GM12892 (cell line): ENCODE results near the gene ATXN7L2.
"Not testable (repeated sequence)": the region's sequence is repeated elsewhere in the genome, so short reads cannot be mapped to it uniquely, and the experiment has no call there.

ENCODE experiments used
- DNase-seq: peaks from one replicate; pipeline ENCODE4 v3.0.0; 2011; ENCODE audit not compliant: insufficient read length
- FAIRE-seq: peaks from 2 replicates; lab custom pipeline; 2011; peaks lifted over from hg19 to GRCh38; lab: Jason Lieb, UNC
- POLR2A ChIP-seq: IDR thresholded peaks from 2 replicates; pipeline ENCODE4 v1.6.1; 2011; ENCODE audit warnings: low read depth, low read length, control low read depth
- POLR2AphosphoS5 ChIP-seq: IDR thresholded peaks from 2 replicates; pipeline ENCODE4 v1.6.1; 2011; ENCODE audit warnings: low read depth, low read length, control low read depth
- TAF1 ChIP-seq: IDR thresholded peaks from 2 replicates; pipeline ENCODE4 v1.6.1; 2011; ENCODE audit warnings: low read depth, mild to moderate bottlenecking, control low read depth, low read length, borderline replicate concordance

The ATXN7L2 gene

DNA sequence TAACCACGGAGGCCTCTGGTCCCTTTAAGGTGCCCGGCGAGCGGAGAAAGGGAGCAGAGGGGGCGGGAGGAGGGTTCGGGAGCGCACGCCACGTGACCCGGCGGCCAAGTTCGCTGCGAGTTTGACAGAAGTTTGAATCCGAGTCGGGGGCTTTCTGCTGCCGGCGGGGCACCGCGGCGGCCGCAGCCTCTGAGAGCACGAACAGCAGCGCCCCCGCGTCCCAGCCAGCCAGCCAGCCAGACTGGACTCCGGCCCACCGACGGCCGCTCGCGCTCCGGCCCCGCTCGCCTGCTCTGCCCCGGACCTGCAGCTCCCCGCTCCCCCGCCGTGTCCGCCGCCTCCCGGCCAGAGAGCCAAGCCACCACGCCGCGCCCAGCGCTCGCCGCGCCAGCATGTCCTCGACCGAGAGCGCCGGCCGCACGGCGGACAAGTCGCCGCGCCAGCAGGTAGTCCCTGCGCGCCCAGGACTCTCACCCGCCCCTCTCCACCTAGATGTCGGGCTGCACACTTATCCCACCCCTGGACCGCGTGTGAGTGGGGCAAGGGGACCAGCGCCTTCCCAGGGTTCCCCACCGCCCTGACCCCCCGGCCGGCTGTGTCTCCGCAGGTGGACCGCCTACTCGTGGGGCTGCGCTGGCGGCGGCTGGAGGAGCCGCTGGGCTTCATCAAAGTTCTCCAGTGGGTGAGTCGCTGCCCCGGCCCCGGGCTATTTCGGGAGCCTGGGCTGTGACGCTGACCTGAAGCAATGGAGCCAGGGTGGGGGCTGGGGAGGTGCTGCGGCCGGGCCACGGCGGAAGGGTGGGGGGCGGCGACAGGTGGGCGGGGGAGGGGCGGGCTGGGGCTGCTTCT, 17.0 kb upstream of the ATXN7L2 start, which contains the start of gene SYPL2:
Gene SYPL2 (plus strand): TSS at position 95 of the 849 bp plus-strand sequence. CDS start 298 bp downstream, at position 393.
- FAIRE-seq (no peak), DNase-seq (no peak)
- TF ChIP-seq POLR2AphosphoS5 = no peak

DNA sequence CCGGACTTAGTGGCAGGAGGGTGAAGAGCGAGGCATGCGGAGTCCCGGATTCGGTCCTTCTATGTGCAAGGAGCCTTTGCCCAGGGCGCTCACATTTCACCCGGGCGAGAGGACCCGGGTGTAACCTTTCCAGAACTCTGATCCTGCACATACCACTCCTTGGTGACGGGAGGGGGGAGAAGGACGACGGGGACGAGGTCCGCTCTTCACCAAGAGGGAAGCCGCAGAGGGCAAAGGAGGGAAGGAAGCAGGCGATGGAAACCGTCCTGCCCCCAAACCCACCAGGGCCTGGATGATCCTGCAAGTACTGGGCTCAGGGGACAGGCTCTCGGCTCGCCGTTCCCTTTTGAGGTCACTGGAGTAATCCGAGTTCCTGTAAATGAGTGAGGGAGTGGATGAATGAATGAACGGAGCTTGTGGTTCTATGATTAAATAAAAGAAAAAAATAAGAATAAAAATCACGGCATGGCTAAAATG, 16.4 kb upstream of the ATXN7L2 start:
- TF ChIP-seq POLR2AphosphoS5 (no peak), TAF1 (no peak), POLR2A (no peak)
- no peak for FAIRE-seq
- no peak for DNase-seq

DNA sequence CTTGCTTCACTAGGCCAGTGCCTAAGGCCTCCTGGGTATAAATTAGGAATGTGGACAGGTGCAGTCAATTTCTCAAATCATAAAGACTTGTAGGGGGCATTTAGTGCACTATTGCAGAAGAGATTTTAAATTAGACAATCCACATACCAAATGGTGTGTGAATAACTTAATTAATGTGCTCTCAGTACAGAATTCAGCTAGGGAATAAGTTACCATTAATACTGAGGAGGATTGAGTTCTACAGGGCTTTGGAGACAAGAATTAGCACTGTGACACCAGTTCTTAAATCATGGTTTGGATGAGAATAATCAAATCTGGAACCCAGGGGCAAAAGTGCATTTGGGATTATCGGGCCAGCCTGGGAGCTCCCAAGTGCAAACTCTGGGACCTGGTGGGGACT, 15.6 kb upstream of the ATXN7L2 start:
- TF ChIP-seq TAF1 = no peak
- DNase-seq (no peak), FAIRE-seq (no peak)

DNA sequence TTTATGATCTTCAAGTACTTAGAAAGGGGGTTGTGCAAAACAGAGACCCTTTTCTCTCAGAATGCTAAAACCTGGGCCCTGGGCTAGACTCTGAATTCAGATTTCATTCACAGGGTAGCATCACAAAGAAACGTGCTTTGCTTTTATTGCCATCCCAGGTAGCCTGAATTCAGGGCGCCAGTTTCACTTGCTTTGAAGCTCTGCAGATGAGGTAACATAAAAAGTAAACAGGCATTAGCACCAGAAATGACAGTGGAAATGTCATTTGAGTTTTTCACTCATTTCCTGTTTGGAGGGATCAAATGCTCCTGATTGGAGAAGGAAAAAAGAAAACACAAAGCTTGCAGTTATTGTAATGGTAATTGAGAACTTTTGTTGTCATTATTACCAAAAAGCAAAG, 14.8 kb upstream of the ATXN7L2 start:
- DNase-seq (no peak), FAIRE-seq (no peak)
- TF ChIP-seq POLR2A = no peak
- no peak for TF ChIP-seq TAF1
- no peak for TF ChIP-seq POLR2AphosphoS5

DNA sequence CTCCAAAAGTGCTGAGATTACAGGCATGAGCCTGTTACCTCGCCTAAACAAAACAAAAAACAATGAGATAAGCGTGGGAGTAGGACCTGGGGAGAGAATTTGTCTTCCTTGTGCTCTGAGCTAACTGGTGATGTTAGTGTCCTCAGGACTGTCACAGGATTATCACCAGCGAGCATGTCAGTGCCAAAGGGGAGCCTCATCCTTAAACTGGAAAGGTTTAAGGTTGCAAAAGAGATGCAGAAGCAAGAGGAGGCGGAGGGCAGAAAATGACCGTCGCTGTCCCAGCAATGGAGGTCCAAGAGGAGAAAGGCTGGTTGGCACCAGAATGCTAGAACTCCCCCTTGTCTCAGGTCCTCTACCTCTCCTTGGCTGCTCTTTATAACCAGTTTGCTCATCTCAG, 13.5 kb upstream of the ATXN7L2 start:
- DNase-seq (no peak), FAIRE-seq (no peak)
- TF ChIP-seq POLR2AphosphoS5 = no peak
- no peak for TF ChIP-seq TAF1
- TF ChIP-seq POLR2A = no peak

DNA sequence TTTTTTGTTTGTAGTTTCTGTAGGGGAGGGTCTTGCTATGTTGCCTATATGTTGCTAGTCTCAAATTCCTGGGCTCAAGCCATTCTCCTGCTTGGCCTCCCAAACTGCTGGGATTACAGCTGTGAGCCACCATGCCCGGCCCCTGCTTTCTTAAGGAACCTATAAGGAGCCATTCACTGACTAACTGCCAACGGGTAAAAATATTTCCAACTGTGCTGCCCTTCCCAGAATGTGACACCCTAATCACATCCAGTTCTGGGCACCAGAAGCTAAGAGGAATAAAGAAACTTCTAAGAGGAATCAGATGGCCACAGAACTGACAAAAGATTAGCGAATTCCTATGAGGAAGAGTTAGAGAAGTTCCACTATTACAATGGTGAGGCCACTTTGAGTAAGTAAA, 10.9 kb upstream of the ATXN7L2 start:
- no peak for TF ChIP-seq POLR2A
- no peak for TF ChIP-seq POLR2AphosphoS5
- TF ChIP-seq TAF1 = no peak
- FAIRE-seq (no peak), DNase-seq (no peak)

DNA sequence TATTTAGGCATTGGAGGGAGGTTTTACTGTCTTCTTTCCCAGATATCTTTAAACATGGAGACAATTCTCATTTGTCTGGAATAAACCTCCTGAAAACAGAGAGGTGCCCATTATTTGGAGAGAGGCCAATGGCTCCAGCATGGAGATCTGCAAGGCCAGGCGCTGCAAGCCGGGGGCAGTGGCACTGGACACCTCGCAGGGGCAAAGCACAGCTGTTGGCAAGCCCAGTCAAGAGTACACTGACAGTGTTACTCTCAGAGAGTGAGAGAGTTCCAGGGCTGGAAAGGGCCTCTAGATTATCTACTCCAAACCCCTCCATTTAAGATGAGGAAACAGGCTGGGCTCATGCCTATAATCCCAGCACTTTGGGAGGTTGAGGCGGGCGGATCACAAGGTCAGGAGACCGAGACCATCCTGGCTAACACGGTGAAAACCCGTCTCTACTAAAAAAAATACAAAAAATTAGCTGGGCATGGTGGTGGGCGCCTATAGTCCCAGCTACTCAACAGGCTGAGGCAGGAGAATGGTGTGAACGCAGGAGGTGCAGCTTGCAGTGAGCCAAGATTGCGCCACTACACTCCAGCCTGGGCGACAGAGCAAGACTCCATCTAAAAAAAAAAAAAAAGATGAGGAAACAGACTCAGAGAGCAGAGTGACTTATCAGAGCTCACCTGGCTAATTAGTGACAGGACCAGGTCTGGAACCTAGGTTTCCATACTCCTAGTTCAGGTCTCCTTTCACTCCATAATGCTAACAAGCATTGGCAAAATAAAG, 10.2 kb upstream of the ATXN7L2 start:
- not testable (repeated sequence) for DNase-seq, FAIRE-seq

DNA sequence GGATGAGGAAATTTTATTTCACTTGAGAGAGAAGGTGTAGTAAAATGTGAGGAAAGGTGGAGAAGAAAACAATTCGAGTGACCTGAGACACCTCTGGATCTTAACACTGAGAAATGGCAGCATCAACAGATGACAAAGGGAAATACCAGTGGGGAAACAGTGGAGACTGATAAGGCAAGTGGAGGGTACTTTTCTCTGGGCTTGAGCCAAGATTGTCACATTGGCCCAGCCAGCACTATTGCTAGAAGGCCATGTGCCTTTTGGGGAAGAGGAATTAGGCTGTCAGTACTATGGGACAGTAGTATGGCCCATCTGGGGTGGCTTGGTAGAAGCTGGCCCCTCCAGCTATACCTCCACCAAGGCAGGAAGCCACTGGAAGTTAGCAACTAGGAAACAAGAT, 9.0 kb upstream of the ATXN7L2 start:
- DNase-seq (no peak), FAIRE-seq (no peak)
- TF ChIP-seq TAF1 = no peak
- TF ChIP-seq POLR2AphosphoS5 = no peak
- TF ChIP-seq POLR2A = no peak

DNA sequence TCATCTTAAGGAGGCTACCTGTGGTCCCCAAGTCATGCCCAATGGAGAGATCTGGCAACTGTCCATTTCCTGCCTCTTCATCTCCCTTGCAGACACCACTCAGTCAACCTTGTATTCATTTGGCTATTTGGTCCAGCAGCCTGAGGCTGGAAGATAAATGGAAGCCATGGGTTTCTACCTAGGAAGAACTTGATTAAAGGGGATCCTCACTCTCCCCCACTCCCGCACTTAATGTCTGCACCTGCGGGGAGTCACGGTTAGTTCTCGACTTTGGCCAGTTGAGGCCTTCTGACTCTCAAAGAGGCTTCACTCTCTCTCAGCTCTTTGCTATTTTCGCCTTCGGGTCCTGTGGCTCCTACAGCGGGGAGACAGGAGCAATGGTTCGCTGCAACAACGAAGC, 8.4 kb upstream of the ATXN7L2 start:
- no peak for FAIRE-seq
- TF ChIP-seq POLR2A (no peak), TAF1 (no peak), POLR2AphosphoS5 (no peak)

DNA sequence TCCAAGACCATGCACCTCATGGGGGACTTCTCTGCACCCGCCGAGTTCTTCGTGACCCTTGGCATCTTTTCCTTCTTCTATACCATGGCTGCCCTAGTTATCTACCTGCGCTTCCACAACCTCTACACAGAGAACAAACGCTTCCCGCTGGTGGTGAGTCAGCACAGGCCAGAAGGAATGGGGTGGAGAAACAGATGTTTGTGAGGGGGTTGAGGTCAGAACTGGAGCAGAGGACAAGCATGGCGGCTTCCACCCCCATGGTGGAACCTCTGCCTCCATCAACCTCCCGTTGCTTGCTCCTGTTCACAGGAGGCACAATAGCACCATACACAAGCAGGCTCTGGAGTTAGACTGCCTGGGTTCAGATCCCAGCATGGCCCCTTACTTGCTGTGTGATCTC, 6.9 kb upstream of the ATXN7L2 start:
- FAIRE-seq (no peak), DNase-seq (no peak)
- TF ChIP-seq TAF1 = no peak
- no peak for TF ChIP-seq POLR2AphosphoS5
- no peak for TF ChIP-seq POLR2A

More for the DNA sequence above, 8.4 kb upstream of the ATXN7L2 start:
- DNase-seq = no peak

DNA sequence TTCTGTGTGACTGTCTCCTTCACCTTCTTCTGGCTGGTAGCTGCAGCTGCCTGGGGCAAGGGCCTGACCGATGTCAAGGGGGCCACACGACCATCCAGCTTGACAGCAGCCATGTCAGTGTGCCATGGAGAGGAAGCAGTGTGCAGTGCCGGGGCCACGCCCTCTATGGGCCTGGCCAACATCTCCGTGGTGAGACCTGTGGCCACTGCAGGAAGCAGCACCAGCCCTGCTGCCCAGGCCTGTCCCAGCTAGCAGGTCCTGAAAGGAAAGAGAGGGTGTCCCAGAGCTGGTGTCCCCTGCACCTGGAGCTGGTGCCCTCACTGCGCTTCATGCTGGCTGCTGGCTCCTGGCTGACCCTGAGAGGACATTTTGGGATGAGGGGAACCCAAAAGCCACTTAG, 5.9 kb upstream of the ATXN7L2 start:
- DNase-seq (no peak), FAIRE-seq (no peak)
- no peak for TF ChIP-seq POLR2A
- no peak for TF ChIP-seq POLR2AphosphoS5
- no peak for TF ChIP-seq TAF1

DNA sequence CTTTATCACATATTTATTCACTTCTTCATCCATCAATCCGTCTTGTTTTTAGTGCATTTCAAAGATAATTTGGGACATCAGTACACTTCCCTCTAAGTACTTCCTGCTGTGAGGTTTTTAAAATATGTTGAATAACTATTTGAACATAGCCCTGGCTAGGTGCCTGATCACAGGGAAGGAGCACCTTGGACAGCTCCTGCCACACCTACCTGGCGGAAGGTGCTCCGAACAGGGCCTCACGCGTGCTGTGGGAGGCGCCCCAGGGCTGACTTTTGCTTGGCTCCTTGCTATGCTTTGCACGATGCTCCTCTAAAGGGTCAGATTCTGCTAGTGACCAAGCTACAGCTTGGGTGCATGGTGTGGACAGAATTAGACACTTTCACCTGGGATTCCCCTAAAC, 4.9 kb upstream of the ATXN7L2 start:
- DNase-seq (no peak), FAIRE-seq (no peak)
- TF ChIP-seq POLR2AphosphoS5 = no peak
- no peak for TF ChIP-seq TAF1
- TF ChIP-seq POLR2A = no peak

DNA sequence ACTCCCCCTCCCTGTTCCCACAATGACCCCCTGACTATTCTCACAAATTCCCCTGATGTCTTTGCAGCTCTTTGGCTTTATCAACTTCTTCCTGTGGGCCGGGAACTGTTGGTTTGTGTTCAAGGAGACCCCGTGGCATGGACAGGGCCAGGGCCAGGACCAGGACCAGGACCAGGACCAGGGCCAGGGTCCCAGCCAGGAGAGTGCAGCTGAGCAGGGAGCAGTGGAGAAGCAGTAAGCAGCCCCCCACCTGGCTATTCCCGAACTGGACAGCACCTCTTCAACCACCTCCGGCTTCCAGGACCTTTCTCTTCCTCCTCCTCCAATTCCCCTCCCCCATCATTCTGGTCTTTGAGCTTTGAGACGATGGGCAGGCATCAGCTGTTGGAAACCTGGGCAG, 4.4 kb upstream of the ATXN7L2 start:
- FAIRE-seq (no peak), DNase-seq (no peak)
- TF ChIP-seq POLR2A (no peak), POLR2AphosphoS5 (no peak), TAF1 (no peak)
